AG08395 (cell line): ENCODE results near the gene TIMP2.
A peak's percentile ranks its signal among the peaks of the same experiment; 100 is the strongest.

Source experiments
- DNase-seq: peaks from one replicate; pipeline ENCODE4 v3.0.0; 2012; ENCODE audit warnings: mixed read lengths, low spot score

The TIMP2 gene

DNA sequence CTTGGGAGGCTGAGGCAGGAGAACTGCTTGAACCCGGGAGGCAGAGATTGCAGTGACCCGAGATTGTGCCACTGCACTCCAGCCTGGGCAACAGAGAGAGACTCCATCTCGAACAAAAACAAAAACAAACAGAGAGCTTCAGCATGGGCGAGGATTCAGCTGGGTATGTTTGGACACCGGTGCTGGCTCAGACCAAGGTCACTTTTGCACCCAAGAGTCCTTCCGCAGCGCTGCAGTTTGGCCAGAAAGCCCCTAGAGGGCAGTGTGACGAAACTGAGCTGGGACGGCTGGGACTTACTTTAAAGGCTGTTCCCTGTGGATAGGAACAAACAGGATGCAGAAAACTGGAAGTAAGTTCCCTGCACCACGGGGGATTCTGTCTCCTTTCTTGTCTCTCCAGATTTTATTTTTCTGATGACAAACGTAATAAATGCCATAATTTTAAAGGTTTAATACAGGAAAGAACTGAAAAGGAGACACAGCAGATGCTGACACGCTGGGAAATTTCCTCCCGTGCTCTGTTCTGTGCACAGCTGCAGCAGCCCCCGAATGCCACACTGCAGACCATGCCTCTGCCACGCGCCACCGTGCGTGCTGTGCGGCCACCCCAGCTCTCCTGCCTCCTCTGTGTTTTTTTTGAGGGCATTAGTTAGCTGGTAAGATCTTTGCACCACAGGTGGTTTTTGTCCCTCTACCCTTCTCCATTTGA is 59.4 kb downstream of the TIMP2 start:
- DNase-seq, result peak; percentile 60

DNA sequence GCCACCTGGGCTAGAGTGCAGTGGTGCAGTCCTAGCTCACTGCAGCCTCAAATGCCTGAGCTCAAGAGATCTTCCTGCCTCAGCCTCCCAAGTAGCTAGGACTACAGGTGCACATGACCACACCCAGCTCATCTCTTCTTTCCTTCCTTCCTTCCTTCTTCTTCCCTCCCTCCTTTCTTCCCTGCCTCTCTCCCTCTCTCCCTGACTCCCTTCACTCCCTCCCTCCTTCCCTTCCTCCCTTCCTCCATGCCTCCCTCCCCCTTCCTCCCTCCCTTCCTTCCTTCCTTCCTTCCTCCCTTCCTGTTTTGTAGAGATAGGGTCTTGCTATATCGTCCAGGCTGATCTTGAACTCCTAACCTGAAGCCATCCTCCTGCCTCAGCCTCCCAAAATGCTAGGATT is 61.1 kb downstream of the TIMP2 start:
- DNase-seq, result no peak

DNA sequence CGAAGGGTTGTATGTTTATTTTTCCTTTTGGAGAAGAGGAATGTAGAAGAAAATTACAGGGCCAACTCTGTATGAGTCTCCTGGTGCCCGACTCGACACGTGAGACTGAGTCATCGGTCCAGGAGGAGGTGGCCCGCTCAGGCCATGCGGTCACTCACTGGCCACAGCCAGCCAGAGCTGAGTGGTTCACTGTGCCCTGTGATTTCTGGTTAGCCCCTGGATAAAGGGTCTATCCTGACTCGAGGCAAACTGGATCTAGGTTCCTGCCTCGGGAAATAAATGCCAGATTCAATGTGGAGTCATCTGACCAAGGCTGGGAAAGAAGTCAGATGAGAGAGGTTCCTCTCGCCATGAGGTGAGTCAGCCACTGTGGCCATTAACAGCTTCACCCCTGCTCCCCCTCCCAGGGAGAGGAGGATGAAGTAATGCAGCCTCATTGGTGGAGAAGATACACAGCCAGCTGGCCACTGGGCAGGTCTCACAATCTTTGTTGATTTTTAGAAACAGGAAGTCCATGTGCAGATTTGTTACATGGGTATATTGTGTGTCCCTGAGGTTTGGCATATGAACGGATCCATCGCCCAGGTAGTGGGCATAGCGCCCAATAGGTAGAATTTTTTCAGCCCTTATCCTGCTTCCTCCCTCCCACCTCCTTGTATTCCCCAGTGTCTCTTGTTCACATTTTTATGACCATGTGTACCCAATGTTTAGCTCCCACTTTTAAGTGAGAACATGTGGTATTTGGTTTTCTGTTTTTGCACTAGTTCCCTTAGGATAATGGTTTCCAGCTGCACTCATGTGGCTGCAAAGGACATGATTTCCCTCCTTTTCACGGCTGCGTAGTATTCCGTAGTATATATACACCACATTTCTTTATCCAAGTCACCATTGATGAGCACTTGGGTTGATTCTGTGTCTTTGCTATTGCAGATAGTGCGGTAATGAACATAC is 62.8 kb downstream of the TIMP2 start:
- DNase-seq, result peak; percentile 93

DNA sequence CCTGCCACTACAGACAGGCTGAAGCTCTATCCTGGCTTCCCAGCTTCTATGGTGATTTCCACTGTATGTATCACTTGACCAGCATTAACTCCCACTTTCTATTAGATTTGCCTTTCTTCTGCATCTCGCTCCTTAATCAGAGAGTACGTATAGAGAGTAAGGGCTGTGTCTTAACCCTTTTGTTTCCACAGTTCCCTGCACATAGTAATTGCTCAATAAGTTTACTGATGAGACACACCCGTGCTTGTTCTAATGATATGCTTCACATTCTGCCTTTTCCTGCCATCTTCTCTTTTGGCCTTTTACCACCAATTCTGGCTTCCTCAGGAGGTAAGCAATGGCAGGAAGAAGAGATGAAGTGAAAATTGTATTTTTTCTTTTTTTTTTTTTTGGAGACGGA is 64.0 kb downstream of the TIMP2 start:
- DNase-seq, result no peak

GRCh38 chr17:78859051-78859450 is 66.1 kb downstream of the TIMP2 start:
- DNase-seq, result no peak

DNA sequence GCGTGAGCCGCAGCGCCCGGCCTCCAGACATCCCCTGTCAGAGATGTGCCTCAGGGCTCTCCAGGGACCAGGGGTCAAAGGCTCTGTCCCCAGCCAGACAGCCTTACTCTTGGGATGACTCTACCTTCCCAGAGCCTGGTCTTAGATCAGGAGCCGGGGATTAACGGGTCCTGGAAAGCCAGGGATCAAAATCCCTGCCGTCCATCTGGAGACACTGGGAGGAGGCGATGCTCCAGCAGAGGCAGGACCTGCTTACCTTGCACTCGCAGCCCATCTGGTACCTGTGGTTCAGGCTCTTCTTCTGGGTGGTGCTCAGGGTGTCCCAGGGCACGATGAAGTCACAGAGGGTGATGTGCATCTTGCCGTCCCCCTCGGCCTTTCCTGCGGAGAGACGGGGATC is 67.9 kb downstream of the TIMP2 start:
- no peak for DNase-seq

DNA sequence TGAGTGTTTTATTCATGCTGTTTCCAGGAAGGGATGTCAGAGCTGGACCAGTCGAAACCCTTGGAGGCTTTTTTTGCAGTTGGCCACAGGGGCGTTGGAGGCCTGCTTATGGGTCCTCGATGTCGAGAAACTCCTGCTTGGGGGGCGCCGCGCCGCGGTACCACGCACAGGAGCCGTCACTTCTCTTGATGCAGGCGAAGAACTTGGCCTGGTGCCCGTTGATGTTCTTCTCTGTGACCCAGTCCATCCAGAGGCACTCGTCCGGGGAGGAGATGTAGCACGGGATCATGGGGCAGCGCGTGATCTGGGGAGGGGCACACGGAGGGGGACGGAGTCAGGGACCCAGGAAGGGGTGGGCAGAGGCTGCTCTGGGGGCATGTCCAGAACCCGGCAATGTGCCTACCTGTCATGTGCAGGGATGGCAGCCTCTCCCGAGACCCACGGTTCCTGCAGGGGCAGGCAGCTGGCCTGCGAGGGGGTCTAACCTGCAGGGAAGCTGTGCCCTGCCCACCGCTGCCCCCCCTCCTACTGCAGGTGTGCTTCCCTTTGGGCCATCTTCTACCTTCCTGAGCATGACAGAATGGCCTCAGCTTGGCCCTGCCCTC is 69.5 kb downstream of the TIMP2 start:
- DNase-seq, result no peak

DNA sequence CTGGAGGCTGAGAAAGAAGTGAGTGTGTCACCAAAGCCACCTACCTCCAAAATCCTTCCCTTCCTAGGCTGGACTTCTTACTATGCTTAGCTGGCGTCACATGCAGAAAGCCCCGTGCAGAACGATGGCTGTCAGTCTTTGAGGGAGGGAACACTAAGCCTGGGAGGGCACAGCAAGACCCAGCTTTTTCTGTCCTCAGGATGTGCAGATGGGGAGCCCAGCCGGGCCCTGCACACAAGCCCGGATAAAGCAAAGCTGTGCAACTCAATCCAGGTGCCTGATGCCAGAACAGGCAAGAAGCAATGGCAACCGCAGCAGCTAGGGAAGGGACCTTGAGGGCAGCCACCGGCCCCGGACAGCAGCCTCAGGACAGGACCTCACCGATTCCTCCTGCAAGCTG is 70.7 kb downstream of the TIMP2 start:
- no peak for DNase-seq

DNA sequence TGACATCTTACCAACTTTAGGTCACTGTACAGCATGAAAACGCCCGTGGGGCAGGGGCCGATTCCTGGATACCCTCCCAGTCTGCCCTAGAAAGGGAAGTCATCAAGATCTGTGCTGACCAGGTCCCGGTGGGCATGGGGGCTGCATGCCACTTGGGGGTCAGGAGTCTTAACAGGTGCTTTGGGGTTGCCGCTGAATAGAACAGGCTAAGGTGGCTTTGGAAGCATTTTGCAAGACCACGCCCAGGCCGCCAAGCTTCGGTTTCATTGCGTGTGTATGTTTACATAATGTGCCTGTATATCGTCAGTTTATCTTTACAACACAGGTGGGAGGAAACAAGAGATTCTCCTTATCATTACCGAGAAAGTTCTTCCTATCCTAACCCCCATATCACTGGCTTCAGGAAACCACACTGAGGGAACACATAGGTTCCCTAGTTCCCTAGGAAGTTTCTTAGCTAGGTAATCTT is 71.2 kb downstream of the TIMP2 start:
- no peak for DNase-seq

DNA sequence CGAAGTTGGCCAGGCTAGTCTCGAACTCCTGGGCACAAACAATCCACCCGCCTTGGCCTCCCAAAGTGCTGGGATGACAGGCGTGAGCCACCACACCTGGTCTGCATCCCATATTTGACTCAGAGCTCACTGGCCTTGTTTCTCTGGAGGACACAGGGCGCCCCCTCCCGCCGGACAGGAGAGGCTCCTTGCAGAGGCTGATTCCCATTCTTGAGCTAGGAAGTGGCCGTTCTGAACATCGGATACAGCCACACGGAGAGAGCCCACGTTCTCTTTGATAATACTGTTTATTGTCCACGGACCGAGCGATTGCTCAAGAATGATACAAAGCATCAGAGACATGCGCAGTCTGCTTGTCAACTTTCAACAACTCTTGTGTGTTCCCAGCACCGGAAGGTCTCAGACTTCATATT is 72.5 kb downstream of the TIMP2 start:
- no peak for DNase-seq

DNA sequence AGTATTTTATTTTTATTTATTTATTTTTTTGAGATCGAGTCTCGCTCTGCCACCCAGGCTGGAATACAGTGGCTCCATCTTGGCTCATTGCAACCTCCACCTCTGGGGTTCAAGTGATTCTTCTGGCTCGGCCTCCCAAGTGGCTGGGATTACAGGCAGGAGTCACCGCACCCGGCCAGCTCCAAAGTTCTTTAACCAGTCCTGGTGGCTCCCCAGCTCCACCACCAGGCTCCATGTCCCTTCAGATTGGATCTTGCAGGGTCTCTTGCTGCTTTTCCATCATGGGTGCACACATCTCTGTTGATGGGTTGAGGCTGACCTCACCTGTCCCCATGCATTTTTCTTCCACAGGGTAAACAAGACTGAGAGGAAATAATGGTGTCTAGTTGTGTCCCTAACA is 76.2 kb downstream of the TIMP2 start:
- no peak for DNase-seq

GRCh38 chr17:78847052-78847451 is 78.1 kb downstream of the TIMP2 start:
- DNase-seq, result no peak

- DNase-seq, result no peak
Observed at GRCh38 chr17:78844301-78845005, 80.7 kb downstream of the TIMP2 start.

DNA sequence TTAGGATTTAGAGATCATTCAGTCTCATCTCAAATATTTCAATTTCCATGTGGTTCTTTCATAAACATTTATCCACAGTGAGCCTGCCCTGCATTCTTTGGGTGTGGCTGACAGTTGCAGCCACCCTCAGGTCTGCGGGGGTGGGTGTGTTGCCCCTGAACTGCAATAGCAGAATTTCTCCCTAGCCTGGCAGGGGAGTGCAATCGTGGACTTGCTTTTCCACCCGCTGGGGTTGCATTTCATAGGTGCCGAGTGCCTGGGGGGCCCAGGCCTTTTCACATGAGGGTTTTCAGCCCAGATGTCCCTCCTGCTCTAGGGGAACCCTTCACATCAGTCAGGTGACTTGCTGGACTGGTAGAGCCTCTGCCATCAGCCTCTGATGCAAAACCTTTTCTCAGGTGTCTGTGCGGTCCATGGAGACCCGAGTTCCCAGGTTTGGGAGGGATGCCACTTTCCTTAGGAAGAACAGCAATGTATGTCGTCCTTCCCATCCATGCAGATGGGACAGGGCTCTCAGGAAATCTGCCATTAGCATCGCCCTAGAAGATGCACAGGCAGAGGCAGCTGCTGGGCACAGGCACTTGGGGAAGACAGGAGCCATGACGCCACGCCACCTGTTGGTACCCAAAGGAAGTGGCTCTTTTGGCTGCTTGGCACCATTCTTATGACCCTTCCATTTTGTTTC is 82.2 kb downstream of the TIMP2 start:
- peak; percentile 34 for DNase-seq

- peak; percentile 99 for DNase-seq
Observed at GRCh38 chr17:78840780-78841611, 84.2 kb downstream of the TIMP2 start, which contains the start of gene USP36. Gene USP36 (minus strand): TSS chr17:78840814. CDS start chr17:78836363, 4,451 bp downstream.

- DNase-seq, result no peak
Observed at GRCh38 chr17:78840530-78840779, 84.7 kb downstream of the TIMP2 start.

DNA sequence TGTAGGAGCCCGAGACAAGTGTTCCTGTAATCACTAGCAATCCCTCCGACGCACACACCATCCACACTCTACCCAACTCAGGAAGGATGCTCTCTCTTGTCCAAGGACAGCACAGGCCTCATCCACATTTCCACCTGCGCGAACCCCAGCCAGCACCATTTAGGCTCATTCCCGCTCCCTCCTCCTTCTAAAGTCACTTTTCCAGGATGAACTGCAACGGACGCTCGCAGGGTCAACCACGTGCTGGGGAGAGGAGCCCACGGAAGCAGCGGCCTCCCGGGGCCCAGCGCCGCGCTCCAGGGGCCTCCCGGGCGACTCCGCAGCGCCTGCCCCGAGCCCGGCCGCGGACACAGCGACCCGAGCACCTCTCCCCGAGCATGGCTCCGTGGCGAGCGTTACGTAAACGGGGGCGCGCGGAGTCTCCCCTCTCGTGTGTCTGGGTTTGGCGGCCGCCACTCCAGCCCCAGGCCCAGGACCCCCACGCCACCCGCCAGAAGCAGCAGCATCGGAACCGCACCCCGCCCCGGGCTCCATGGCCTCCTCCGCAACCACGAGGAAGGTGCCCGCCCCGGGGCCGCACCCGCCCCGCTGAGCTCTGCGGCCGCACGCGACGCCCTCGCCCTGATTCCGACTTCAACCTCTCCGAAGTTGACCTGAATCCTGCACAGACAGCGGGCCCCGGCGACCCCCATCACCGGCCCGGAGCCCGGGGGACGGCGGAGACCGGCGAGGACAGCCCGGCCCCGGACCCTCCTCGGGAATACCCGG is 85.2 kb downstream of the TIMP2 start:
- DNase-seq, result peak; percentile 50

- DNase-seq, result peak; percentile 19
Observed at GRCh38 chr17:78839235-78839761, 85.9 kb downstream of the TIMP2 start.

DNA sequence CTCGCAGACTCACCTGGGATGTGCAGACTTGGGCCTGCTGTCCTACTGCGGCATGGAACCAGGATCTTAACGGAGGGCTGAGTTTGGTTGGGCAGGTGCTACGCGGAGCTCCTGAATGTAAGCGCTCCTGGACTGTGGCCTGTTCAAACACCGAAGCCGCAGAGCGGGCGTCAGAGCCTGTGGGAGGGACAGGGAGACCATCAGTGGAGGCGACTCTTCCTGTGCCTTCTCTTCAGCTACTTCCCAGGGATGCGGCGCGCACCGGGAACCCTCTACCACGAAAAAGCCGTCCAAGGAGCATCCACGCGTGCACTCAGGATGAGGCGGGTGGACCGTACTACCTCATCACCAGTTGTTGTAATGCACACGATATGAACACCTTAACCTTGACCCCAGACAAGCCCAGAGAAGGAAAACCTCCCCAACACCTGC is 86.6 kb downstream of the TIMP2 start:
- no peak for DNase-seq
